Calu3 (cell line): ENCODE results near the gene ST6GALNAC3. TPM values are rescaled to one million over a fixed set of nuclear protein-coding genes. Genes with fewer than 3 reads are reported as not detected.
"Not testable (repeated sequence)": the region's sequence is repeated elsewhere in the genome, so short reads cannot be mapped to it uniquely, and the experiment has no call there.

Source experiments
- BruUV-seq: library from RNA; stranded (reverse); fragments of 400-500 nt; replicated peaks from 2 replicates; lab custom pipeline; 2021; lab: Mats Ljungman, UMichigan
- CTCF ChIA-PET: fragments of 300-600 bp; sonication (Branson Sonifier 250); formaldehyde crosslinking; loops from one replicate; lab custom pipeline; 2022; ENCODE audit warnings: antibody characterized with exemption; lab: Charles Lee
- DNase-seq: peaks from one replicate; pipeline ENCODE4 v3.0.0; 2022
- H3K27ac Mint-ChIP-seq: one replicate; pipeline ENCODE4 v1.8.0; 2022; ENCODE audit warnings: mixed read lengths; ENCODE audit not compliant: unreplicated experiment
- H3K27me3 Mint-ChIP-seq: one replicate; pipeline ENCODE4 v1.8.0; 2022; ENCODE audit warnings: mixed read lengths; ENCODE audit not compliant: unreplicated experiment
- H3K36me3 Mint-ChIP-seq: one replicate; pipeline ENCODE4 v1.8.0; 2022; ENCODE audit warnings: mild to moderate bottlenecking, moderate library complexity, mixed read lengths; ENCODE audit not compliant: insufficient read depth, unreplicated experiment
- H3K4me1 Mint-ChIP-seq: one replicate; pipeline ENCODE4 v1.8.0; 2022; ENCODE audit warnings: mild to moderate bottlenecking, low read depth, mixed read lengths; ENCODE audit not compliant: unreplicated experiment
- H3K4me3 Mint-ChIP-seq: one replicate; pipeline ENCODE4 v1.8.0; 2022; ENCODE audit warnings: mild to moderate bottlenecking, low read depth, moderate library complexity, mixed read lengths; ENCODE audit not compliant: unreplicated experiment
- H3K9me3 Mint-ChIP-seq: one replicate; pipeline ENCODE4 v1.8.0; 2022; ENCODE audit warnings: low read depth, mixed read lengths; ENCODE audit not compliant: unreplicated experiment
- intact Hi-C: fragments of 100-400 bp; cut with micrococcal nuclease; formaldehyde crosslinking; loops from one replicate; pipeline ENCODE4 v1.10.0; 2022; ENCODE audit not compliant: unreplicated experiment
- total RNA-seq: library from RNA; stranded (reverse); gene quantifications from 2 replicates; pipeline ENCODE4 v1.2.3, GENCODE V29; 2022
- TF ChIP-seq, protein P1 (sequence below): fragments of 200-600 bp; IDR thresholded peaks from one replicate; pipeline ENCODE4 v1.8.0; 2022; ENCODE audit warnings: antibody characterized with exemption; ENCODE audit not compliant: unreplicated experiment

The ST6GALNAC3 gene
- total RNA-seq, 1 experiment from 2014 or later: 0.87 TPM

DNA sequence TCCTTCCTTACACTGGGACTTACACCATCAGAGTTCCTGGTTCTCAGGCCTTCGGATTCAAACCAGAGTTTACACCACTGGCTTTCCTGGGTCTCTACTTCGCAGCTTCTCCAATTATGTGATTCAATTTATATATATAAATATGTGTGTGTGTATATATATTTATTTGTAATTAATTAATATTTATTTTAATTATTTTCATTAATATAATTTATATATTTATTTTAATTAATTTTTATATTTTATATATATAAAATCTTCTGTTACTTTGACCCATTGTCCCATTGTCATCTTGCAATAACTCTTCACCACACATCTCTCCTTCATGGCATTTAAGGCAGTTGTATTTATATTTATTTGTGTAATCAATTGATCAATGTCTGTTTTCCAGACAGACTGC is 28.4 kb upstream of the ST6GALNAC3 start:
- BruUV-seq: no TSS peak
- intact Hi-C loops: no loop called here
- TF ChIP-seq, protein P1, sequence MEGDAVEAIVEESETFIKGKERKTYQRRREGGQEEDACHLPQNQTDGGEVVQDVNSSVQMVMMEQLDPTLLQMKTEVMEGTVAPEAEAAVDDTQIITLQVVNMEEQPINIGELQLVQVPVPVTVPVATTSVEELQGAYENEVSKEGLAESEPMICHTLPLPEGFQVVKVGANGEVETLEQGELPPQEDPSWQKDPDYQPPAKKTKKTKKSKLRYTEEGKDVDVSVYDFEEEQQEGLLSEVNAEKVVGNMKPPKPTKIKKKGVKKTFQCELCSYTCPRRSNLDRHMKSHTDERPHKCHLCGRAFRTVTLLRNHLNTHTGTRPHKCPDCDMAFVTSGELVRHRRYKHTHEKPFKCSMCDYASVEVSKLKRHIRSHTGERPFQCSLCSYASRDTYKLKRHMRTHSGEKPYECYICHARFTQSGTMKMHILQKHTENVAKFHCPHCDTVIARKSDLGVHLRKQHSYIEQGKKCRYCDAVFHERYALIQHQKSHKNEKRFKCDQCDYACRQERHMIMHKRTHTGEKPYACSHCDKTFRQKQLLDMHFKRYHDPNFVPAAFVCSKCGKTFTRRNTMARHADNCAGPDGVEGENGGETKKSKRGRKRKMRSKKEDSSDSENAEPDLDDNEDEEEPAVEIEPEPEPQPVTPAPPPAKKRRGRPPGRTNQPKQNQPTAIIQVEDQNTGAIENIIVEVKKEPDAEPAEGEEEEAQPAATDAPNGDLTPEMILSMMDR: no peak
- H3K9me3 Mint-ChIP-seq: no peaks in the 10 kb centered on the region
- H3K36me3 Mint-ChIP-seq: no peaks in the 10 kb centered on the region
- H3K27ac Mint-ChIP-seq: no peak overlapping the region
- no peak overlapping the region for H3K4me3 Mint-ChIP-seq
- no peaks in the 10 kb centered on the region for H3K4me1 Mint-ChIP-seq
- H3K27me3 Mint-ChIP-seq: no peaks in the 10 kb centered on the region
- no peak for DNase-seq
- CTCF ChIA-PET: no interaction called here

DNA sequence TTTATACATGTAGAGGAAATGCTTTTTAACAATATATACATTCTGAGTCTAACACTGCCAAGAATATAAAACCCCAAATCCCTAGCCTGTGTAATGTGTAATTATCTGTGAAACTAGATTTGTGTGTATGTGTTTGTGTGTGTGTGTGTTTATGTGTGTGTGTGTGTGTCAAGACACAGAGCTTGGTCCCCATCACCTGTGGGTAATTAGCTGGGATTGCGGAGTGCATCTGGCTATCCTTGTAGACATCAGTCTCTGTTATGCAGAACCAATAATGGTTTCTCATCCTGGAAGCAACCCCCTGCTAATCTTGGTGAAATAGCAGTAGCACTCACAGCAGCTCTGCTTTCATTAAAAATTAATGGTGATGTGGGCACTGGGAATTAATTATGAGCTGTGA is 26.3 kb upstream of the ST6GALNAC3 start:
- no peak overlapping the region for H3K27ac Mint-ChIP-seq
- no peaks in the 10 kb centered on the region for H3K27me3 Mint-ChIP-seq
- TF ChIP-seq, protein P1: no peak
- BruUV-seq: no TSS peak
- no peaks in the 10 kb centered on the region for H3K36me3 Mint-ChIP-seq
- intact Hi-C loops: no loop called here
- no peaks in the 10 kb centered on the region for H3K4me1 Mint-ChIP-seq
- no peak overlapping the region for H3K4me3 Mint-ChIP-seq
- no peak for DNase-seq
- no peaks in the 10 kb centered on the region for H3K9me3 Mint-ChIP-seq
- CTCF ChIA-PET: interaction anchor here (0.6 kb wide), 1 partner anchor 66 kb away, joined by 3 read pairs; no protein-coding TSS in a partner anchor

DNA sequence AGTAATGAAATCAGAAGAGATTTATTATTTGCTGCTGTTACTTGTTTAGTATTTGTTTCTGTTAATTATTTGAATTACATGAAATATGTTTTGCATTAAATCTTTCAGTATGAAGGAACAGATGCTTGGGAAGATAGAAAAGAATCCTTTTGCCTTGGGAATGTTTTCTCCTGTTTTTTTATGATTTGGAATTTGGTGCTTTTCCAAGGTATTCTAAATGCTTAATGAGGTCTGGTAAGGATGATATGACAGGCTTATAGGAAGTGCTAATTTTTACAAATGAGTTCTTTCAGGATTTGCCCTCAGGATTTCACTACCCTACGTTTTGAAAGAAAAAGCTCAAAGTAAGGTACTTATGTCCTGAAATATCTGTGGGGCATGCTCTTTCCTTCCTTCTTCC is 25.6 kb upstream of the ST6GALNAC3 start:
- Mint-ChIP-seq H3K4me1 (no peaks in the 10 kb centered on the region), H3K4me3 (no peak overlapping the region), H3K27me3 (no peaks in the 10 kb centered on the region), H3K9me3 (no peaks in the 10 kb centered on the region), H3K27ac (no peak overlapping the region), H3K36me3 (no peaks in the 10 kb centered on the region)
- CTCF ChIA-PET: interaction anchor here (0.6 kb wide), 1 partner anchor 66 kb away, joined by 3 read pairs; no protein-coding TSS in a partner anchor
- TF ChIP-seq, protein P1: no peak
- no TSS peak for BruUV-seq
- DNase-seq: no peak
- intact Hi-C loops: no loop called here

DNA sequence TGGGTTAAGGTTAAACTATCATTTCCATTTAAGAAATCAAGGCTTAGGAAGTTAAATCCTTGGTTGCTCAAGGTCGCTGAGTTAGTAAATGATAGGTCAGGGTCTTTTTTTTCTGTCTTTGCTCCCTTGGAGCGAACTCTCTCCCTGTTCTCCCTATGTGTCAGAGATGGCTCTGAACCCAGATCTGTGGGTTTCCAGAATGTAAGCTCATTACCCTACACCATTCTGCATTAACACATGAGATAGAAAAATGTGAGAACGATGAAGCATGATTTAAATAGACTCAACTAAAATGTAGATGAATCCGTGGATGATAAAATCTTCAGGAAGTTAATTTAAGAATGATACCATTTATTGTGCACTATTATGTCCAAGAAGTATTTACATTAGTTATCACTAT is 25.0 kb upstream of the ST6GALNAC3 start:
- H3K4me1 Mint-ChIP-seq: no peaks in the 10 kb centered on the region
- intact Hi-C loops: no loop called here
- H3K9me3 Mint-ChIP-seq: no peaks in the 10 kb centered on the region
- CTCF ChIA-PET: no interaction called here
- H3K27me3 Mint-ChIP-seq: no peaks in the 10 kb centered on the region
- BruUV-seq: no TSS peak
- no peak for DNase-seq
- H3K27ac Mint-ChIP-seq: no peak overlapping the region
- H3K36me3 Mint-ChIP-seq: no peaks in the 10 kb centered on the region
- TF ChIP-seq, protein P1: no peak
- no peak overlapping the region for H3K4me3 Mint-ChIP-seq

DNA sequence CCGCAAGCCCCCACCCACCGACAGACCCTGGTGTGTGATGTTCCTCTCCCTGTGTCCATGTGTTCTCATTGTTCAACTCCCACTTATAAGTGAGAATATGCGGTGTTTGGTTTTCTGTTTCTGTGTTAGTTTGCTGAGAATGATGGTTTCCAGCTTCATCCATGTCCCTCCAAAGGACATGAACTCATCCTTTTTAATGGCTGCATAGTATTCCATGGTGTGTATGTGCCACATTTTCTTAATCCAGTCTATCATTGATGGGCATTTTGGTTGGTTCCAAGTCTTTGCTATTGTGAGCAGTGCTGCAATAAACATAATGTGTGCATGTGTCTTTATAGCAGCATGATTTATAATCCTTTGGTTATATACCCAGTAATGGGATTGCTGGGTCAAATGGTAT is 24.5 kb upstream of the ST6GALNAC3 start:
- BruUV-seq, H3K9me3 Mint-ChIP-seq, H3K27ac Mint-ChIP-seq, intact Hi-C loops, H3K4me3 Mint-ChIP-seq, H3K4me1 Mint-ChIP-seq, CTCF ChIA-PET, H3K27me3 Mint-ChIP-seq, DNase-seq, H3K36me3 Mint-ChIP-seq: not testable (repeated sequence)
